Measurements from ENCODE around the gene KCNQ4. TPM values are rescaled to one million over a fixed set of nuclear protein-coding genes. Genes with fewer than 3 reads are reported as not detected.

The KCNQ4 gene
- total and polyA plus RNA-seq, 2 of the 4 experiments (the other 2 are of a cell fraction): 0.07 TPM; not detected in 1

GRCh38 chr1:40851643-40852042, 68.1 kb downstream of the KCNQ4 start:
- no peak for DNase-seq
- Histone ChIP-seq H3K4me1 (ENCODE audit: control insufficient read depth, insufficient read depth, low read length) (no peaks in the 10 kb centered on the region), H2BK120ac (ENCODE audit: low read depth, low read length) (no peak overlapping the region), H2BK20ac (ENCODE audit: low read depth, low read length) (no peak overlapping the region), H4K91ac (ENCODE audit: insufficient read depth, low read depth, low read length) (no peak overlapping the region), H3K23ac (ENCODE audit: low read depth, low read length) (no peak overlapping the region), H2AK5ac (ENCODE audit: low read depth, low read length) (no peak overlapping the region), H3K4ac (ENCODE audit: low read depth, low read length) (no peak overlapping the region), H3K56ac (ENCODE audit: extremely low read depth, insufficient read depth, low read length) (no peak overlapping the region), H3K27me3 (ENCODE audit: control insufficient read depth, insufficient read depth, low read length) (no peaks in the 10 kb centered on the region), H3K9me3 (ENCODE audit: control insufficient read depth, insufficient read depth, low read length) (no peaks in the 10 kb centered on the region), H2AFZ (replicated peaks; ENCODE audit: low read length, poor library complexity) (no peak overlapping the region), H3K18ac (ENCODE audit: low read depth, low read length) (no peak overlapping the region), H4K20me1 (ENCODE audit: insufficient read depth, low read length) (no peaks in the 10 kb centered on the region; the same call in 1 of the 2 replicates), H2BK5ac (ENCODE audit: low read depth, low read length, poor library complexity, severe bottlenecking) (no peak overlapping the region), H3K79me1 (ENCODE audit: low read depth in 1 of 2, low read length in 2 of 2) (no peaks in the 10 kb centered on the region), H3K36me3 (ENCODE audit: control insufficient read depth, insufficient read depth, low read length) (no peaks in the 10 kb centered on the region), H3K4me2 (ENCODE audit: low read depth, low read length) (no peak overlapping the region), H3K14ac (replicated peaks; ENCODE audit: low read depth, low read length) (no peak overlapping the region), H3K27ac (ENCODE audit: insufficient read depth, low read length) (no peak overlapping the region), H4K8ac (ENCODE audit: low read depth in 2 of 2, low read length in 2 of 2) (no peak overlapping the region), H3K4me3 (ENCODE audit: insufficient read depth, low read depth, low read length) (no peak overlapping the region), H2BK15ac (ENCODE audit: low read depth, low read length) (no peak overlapping the region), H3K9me1 (ENCODE audit: insufficient read depth, low read length) (no peaks in the 10 kb centered on the region), H3K9ac (ENCODE audit: low read depth, low read length) (no peak overlapping the region), H4K5ac (ENCODE audit: low read depth, low read length) (no peak overlapping the region), H2AK9ac (replicated peaks; ENCODE audit: low read depth, low read length, poor library complexity) (no peak overlapping the region)
- no TSS peak for BruUV-seq (replicated peaks)
- TF ChIP-seq CEBPB (IDR thresholded peaks at IDR 0.05; ENCODE audit: low read depth, low read length) (no peak), MAFK (IDR thresholded peaks at IDR 0.05; ENCODE audit: low read depth, low read length) (no peak), POLR2A (IDR thresholded peaks at IDR 0.05; ENCODE audit: low read depth, low read length) (no peak), CHD1 (IDR thresholded peaks at IDR 0.05; ENCODE audit: low read depth, low read length) (no peak), SMC3 (IDR thresholded peaks at IDR 0.05; ENCODE audit: low read depth, low read length) (no peak), MXI1 (IDR thresholded peaks at IDR 0.05; ENCODE audit: borderline replicate concordance, low read depth, low read length) (no peak), RFX5 (IDR thresholded peaks at IDR 0.05; ENCODE audit: low read depth, low read length) (no peak)
- WGBS, 2 experiments (ENCODE audit: extremely low coverage in 2 of 2, insufficient read length in 1 of 2): no CpG with 5 or more reads among the region's 6 CpGs
- ChIA-PET CTCF (interaction anchor here (1.4 kb wide), 1 partner anchor 101 kb away, joined by 4 read pairs; no protein-coding TSS in a partner anchor), POLR2A (ENCODE audit: unreplicated experiment) (no interaction called here)
- in situ Hi-C loops (cut with MboI; ENCODE audit: low sequenced_read_pairs) (no loop called here), intact Hi-C loops (cut with micrococcal nuclease) (loop anchor here (2.0 to 5.0 kb wide), 3 partner anchors 77 to 319 kb away; partner anchors contain the start of gene ZNF684), dilution Hi-C loops (cut with HindIII; ENCODE audit: low sequenced_read_pairs, unreplicated experiment) (no loop called here)
- no peak for ATAC-seq (ENCODE audit: low read depth)

Measured in IMR-90 (cell line).